Activated gamma-delta T cell treated with Interleukin-2 at 50 U/mL for 16 hours (primary cell): ENCODE results near the gene TNIP3.
"Not testable (repeated sequence)": the region's sequence is repeated elsewhere in the genome, so short reads cannot be mapped to it uniquely, and the experiment has no call there.

Source experiments
- DNase-seq: peaks from one replicate; pipeline ENCODE4 v3.0.0-alpha.2; 2020

Gene TNIP3

GRCh38 chr4:121177246-121178137, 13.4 kb upstream of the TNIP3 start:
- no peak for DNase-seq

GRCh38 chr4:121176082-121176934, 12.2 kb upstream of the TNIP3 start:
- no peak for DNase-seq

- DNase-seq, result not testable (repeated sequence)
These were observed 7.4 kb upstream of the TNIP3 start for GRCh38 chr4:121171477-121171876.

- DNase-seq, result no peak
These were observed 4.5 kb upstream of the TNIP3 start for GRCh38 chr4:121168446-121169281.

- no peak for DNase-seq
These were observed 2.9 kb upstream of the TNIP3 start for GRCh38 chr4:121166976-121167375.

- no peak for DNase-seq
These were observed 1.1 kb upstream of the TNIP3 start for GRCh38 chr4:121165206-121165605.

- DNase-seq, result peak; percentile 32
These were observed 7.0 kb downstream of the TNIP3 start for GRCh38 chr4:121156822-121157769.

- DNase-seq, result no peak
These were observed 8.2 kb downstream of the TNIP3 start for GRCh38 chr4:121155893-121156292.

- peak; percentile 22 for DNase-seq
These were observed 10.0 kb downstream of the TNIP3 start for GRCh38 chr4:121154103-121154515.

- no peak for DNase-seq
These were observed 12.2 kb downstream of the TNIP3 start for GRCh38 chr4:121151942-121152341.

- no peak for DNase-seq
These were observed 13.6 kb downstream of the TNIP3 start for GRCh38 chr4:121150486-121150885.

- DNase-seq, result no peak
These were observed 14.1 kb downstream of the TNIP3 start for GRCh38 chr4:121150003-121150402.

- no peak for DNase-seq
These were observed 15.5 kb downstream of the TNIP3 start for GRCh38 chr4:121148621-121149020.

- DNase-seq, result no peak
These were observed 16.1 kb downstream of the TNIP3 start for GRCh38 chr4:121148000-121148399.

- no peak for DNase-seq
These were observed 17.6 kb downstream of the TNIP3 start for GRCh38 chr4:121146530-121146929.

GRCh38 chr4:121145430-121145829, 18.7 kb downstream of the TNIP3 start:
- DNase-seq, result no peak

- DNase-seq, result no peak
These were observed 20.1 kb downstream of the TNIP3 start for GRCh38 chr4:121144021-121144420.

- no peak for DNase-seq
These were observed 21.0 kb downstream of the TNIP3 start for GRCh38 chr4:121143131-121143530.

GRCh38 chr4:121140716-121141460, 23.2 kb downstream of the TNIP3 start:
- DNase-seq, result no peak

GRCh38 chr4:121139533-121140222, 24.4 kb downstream of the TNIP3 start:
- DNase-seq, result no peak
